Breast epithelium (tissue), 3 donors: ENCODE results near the gene KDSR.

ENCODE experiments used
- CTCF ChIP-seq, 3 donors: fragments of 450-650 bp; IDR thresholded peaks; one replicate each; pipeline ENCODE4 v1.5.1; 2016 to 2017; ENCODE audit warnings: antibody characterized with exemption in 3 of 3, mild to moderate bottlenecking in 3 of 3, moderate library complexity in 3 of 3
- POLR2A ChIP-seq: fragments of 450-650 bp; IDR thresholded peaks from one replicate; pipeline ENCODE4 v1.6.1; 2016; ENCODE audit warnings: antibody characterized with exemption, mild to moderate bottlenecking, moderate library complexity

DNA sequence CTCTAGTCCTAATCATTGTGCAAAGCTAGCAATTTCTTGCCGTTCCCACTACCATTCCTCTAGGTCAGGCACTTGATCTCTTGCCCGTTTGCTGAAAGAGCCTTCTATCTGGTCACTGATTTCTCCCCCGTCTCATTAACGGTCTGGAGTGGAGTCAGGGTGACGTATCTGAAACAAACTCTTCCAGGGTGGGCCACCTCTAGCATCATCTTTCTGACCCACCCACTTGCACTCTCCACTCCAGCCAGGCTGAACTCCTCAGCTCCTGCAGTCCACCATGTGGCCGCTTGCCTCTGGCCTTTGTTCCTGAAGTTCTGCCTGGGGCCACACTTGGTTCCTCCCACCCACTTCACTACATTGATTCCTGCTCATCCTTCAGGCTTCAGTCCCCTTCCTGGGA is 60.8 kb downstream of the KDSR start:
- TF ChIP-seq CTCF (IDR thresholded peaks at IDR 0.05) (no peak), POLR2A (no peak)
